ENCODE data around the gene RIOK3. TPM values are rescaled to one million over a fixed set of nuclear protein-coding genes. Genes with fewer than 3 reads are reported as not detected.
A peak's percentile ranks its signal among the peaks of the same experiment; 100 is the strongest.

RIOK3 gene
- polyA plus RNA-seq, 1 experiment, result 48.2 TPM

DNA sequence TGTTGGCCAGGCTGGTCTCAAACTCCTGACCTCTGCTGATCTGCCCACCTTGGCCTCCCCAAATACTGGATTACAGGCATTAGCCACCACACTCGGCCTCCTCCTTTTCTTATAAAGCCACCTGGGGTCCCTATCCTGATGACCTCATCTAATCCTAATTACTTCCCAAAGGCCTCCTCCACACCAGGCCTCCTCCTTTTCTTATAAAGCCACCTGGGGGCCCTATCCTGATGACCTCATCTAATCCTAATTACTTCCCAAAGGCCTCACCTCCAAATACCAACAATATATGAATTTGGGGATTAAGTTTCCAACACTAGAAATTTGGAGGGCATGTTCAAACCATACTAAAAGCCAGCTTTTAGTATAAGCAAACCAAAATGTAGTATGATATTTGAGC lies 40.6 kb downstream of the RIOK3 start:
- ChIA-PET POLR2A (no interaction called here), CTCF (no interaction called here)
- Histone ChIP-seq H3K9me3 (ENCODE audit: control insufficient read depth, insufficient read depth, low read length) (peaks cover 3% of the 10 kb centered on the region; the same call in 1 of the 2 replicates), H3K27ac (ENCODE audit: low read depth, low read length) (no peak overlapping the region), H3K27me3 (ENCODE audit: control insufficient read depth, insufficient read depth, low read length) (no peaks in the 10 kb centered on the region), H3K4me3 (ENCODE audit: low read depth, low read length) (no peak overlapping the region)
- TF ChIP-seq, protein P1, sequence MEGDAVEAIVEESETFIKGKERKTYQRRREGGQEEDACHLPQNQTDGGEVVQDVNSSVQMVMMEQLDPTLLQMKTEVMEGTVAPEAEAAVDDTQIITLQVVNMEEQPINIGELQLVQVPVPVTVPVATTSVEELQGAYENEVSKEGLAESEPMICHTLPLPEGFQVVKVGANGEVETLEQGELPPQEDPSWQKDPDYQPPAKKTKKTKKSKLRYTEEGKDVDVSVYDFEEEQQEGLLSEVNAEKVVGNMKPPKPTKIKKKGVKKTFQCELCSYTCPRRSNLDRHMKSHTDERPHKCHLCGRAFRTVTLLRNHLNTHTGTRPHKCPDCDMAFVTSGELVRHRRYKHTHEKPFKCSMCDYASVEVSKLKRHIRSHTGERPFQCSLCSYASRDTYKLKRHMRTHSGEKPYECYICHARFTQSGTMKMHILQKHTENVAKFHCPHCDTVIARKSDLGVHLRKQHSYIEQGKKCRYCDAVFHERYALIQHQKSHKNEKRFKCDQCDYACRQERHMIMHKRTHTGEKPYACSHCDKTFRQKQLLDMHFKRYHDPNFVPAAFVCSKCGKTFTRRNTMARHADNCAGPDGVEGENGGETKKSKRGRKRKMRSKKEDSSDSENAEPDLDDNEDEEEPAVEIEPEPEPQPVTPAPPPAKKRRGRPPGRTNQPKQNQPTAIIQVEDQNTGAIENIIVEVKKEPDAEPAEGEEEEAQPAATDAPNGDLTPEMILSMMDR (IDR thresholded peaks at IDR 0.05; ENCODE audit: low read depth, low read length), result no peak
- no peak for DNase-seq (ENCODE audit: low read depth, low spot score)

DNA sequence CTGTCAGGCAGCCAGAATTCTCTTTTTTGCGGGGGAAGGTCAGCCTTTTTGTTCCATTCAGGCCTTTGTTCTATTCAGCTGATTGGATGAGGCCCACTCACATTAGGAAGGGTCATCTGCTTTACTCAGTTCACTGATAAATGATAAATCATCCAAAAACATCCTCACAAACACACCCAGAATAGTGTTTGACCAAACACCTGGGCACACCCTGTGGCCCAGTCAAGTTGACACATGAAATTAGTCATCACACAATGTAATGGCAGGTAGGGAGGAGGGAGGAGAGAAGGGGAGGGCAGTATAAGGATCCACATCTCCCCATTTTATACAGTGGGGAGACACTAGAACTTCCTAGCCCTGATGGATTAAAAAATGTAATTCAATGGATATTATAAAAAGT lies 41.9 kb downstream of the RIOK3 start:
- Histone ChIP-seq H3K9me3 (ENCODE audit: control insufficient read depth, insufficient read depth, low read length) (peaks cover 3% of the 10 kb centered on the region; the same call in 1 of the 2 replicates), H3K4me3 (ENCODE audit: low read depth, low read length) (no peak overlapping the region), H3K27ac (ENCODE audit: low read depth, low read length) (no peak overlapping the region), H3K27me3 (ENCODE audit: control insufficient read depth, insufficient read depth, low read length) (no peaks in the 10 kb centered on the region)
- TF ChIP-seq, protein P1 (IDR thresholded peaks at IDR 0.05; ENCODE audit: low read depth, low read length), result no peak
- DNase-seq (ENCODE audit: low read depth, low spot score), result no peak
- ChIA-PET CTCF (no interaction called here), POLR2A (no interaction called here)

DNA sequence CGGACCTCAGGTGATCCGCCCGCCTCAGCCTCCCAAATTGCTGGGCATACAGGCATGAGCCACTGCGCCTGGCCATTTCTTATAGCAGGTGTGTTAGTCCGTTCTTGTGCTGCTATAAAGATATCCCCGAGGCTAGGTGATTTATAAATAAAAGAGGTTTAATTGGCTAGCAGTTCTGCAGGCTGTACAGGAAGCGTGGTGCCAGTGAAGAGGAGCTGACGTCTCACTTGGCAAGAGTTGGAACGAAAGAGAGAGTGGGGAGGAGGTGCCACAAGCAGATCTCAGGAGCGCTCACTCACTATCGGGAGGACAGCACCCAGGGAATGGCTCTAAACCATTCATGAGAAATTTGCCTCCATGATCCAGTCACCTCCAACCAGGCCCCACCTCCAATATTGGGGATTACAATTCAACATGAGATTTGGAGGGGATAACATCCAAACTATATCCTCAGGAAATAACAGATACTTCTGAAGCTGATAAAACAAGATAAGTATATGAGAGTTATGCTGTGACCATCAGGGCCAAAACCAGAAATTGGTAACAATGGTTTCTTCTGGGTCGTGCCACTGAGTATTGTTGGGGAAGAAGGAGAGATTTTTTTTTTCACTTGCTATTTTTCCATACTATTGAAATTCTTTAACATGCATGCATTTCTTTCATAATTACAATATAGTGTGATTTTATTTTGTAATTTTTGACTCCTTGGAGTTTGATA lies 42.8 kb downstream of the RIOK3 start:
- Histone ChIP-seq H3K27ac (ENCODE audit: low read depth, low read length) (no peak overlapping the region), H3K9me3 (ENCODE audit: control insufficient read depth, insufficient read depth, low read length) (no peaks in the 10 kb centered on the region), H3K4me3 (ENCODE audit: low read depth, low read length) (no peak overlapping the region), H3K27me3 (ENCODE audit: control insufficient read depth, insufficient read depth, low read length) (no peaks in the 10 kb centered on the region)
- POLR2A ChIA-PET, result no interaction called here
- TF ChIP-seq, protein P1 (IDR thresholded peaks at IDR 0.05; ENCODE audit: low read depth, low read length), result no peak
- DNase-seq (ENCODE audit: low read depth, low spot score), result no peak
- CTCF ChIA-PET, result interaction anchor here (2.9 kb wide), 1 partner anchor 207 kb away, joined by 15 read pairs; no protein-coding TSS in a partner anchor

DNA sequence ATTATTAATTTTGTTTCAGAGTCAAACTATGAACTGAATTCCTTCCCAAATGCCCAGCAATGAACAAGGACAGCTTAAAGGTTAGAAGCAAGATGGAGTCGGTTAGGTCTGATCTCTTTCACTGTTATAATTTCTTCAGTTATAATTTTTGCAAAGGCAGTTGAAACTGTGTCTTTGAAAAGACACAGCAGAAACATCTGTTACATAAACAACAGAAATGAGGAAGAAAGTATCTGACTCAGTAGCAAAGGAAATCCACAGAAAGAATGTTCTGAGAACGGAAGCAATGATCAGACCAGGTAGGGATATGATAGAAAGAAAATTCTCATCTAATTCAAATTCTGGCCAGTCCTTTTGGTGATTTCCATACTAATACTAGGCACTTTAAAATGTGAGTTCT lies 45.0 kb downstream of the RIOK3 start:
- POLR2A ChIA-PET, result interaction anchor here (0.8 to 1.6 kb wide), 2 partner anchors 10 kb away, joined by 3 to 7 read pairs; no protein-coding TSS in a partner anchor
- no peak overlapping the region for H3K27ac ChIP-seq (ENCODE audit: low read depth, low read length)
- no peak overlapping the region for H3K4me3 ChIP-seq (ENCODE audit: low read depth, low read length)
- no peak for DNase-seq (ENCODE audit: low read depth, low spot score)
- H3K27me3 ChIP-seq (ENCODE audit: control insufficient read depth, insufficient read depth, low read length), result no peaks in the 10 kb centered on the region
- TF ChIP-seq, protein P1 (IDR thresholded peaks at IDR 0.05; ENCODE audit: low read depth, low read length), result no peak
- H3K9me3 ChIP-seq (ENCODE audit: control insufficient read depth, insufficient read depth, low read length), result no peaks in the 10 kb centered on the region
- CTCF ChIA-PET, result interaction anchor here (0.5 to 2.9 kb wide), 25 partner anchors 11 to 1274 kb away, joined by 3 to 15 read pairs (median 4); no protein-coding TSS in a partner anchor

DNA sequence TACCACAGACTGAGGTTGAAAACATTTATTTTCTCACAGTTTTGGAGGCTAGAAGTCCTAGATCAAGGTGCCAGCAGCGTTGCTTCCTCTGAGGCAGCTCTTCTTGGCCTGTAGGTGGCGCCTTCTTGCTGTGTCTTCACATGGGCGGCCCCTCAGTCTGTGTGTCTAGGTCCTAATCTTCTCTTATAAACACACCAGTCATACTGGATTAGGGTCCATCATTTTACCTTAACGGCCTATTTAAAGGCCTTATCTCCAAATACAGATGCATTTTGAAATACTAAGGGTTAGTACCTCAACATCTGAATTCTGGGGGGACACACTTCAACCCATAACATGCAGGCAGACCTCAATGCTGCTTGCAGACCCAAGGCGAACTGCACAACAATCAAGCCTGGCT lies 45.8 kb downstream of the RIOK3 start:
- H3K4me3 ChIP-seq (ENCODE audit: low read depth, low read length), result no peak overlapping the region
- POLR2A ChIA-PET, result interaction anchor here (0.8 to 1.6 kb wide), 2 partner anchors 9 to 11 kb away, joined by 3 to 7 read pairs; no protein-coding TSS in a partner anchor

More for the DNA sequence above, 45.8 kb downstream of the RIOK3 start:
- H3K9me3 ChIP-seq (ENCODE audit: control insufficient read depth, insufficient read depth, low read length), result no peaks in the 10 kb centered on the region
- peak; percentile 26 for DNase-seq (ENCODE audit: low read depth, low spot score)
- CTCF ChIA-PET, result interaction anchor here (0.5 to 2.9 kb wide), 25 partner anchors 11 to 1274 kb away, joined by 3 to 15 read pairs (median 4); no protein-coding TSS in a partner anchor
- TF ChIP-seq, protein P1 (IDR thresholded peaks at IDR 0.05; ENCODE audit: low read depth, low read length), result peak; percentile 83
- no peaks in the 10 kb centered on the region for H3K27me3 ChIP-seq (ENCODE audit: control insufficient read depth, insufficient read depth, low read length)
- peak overlapping the region; percentile 3 for H3K27ac ChIP-seq (ENCODE audit: low read depth, low read length)
